Kidney glomerular epithelial cell (primary cell): ENCODE measurements around the gene CHM.
"Not testable (repeated sequence)": the region's sequence is repeated elsewhere in the genome, so short reads cannot be mapped to it uniquely, and the experiment has no call there.

Experiments used
- DNase-seq: peaks from one replicate; lab custom pipeline; 2025; lab: John Stamatoyannopoulos, UW

The CHM gene

DNA sequence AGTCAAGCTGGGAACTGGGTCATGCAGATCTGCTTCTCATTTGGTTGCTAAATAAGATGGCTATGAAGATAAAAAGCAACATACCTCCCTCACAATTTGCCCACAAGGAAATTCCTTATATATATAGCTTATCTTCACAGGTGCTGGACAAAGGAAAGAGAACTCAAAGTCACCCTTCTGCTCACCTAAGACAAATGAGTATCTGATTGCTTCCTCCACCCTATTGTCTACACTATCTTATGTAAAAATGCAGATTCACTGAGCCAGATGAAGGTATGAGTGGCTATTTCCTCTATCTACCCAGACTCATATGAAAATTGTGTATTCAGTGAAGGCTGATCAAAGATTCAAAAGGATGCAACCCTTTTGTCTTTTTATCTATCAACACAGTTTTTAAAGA, 50.8 kb downstream of the CHM start:
- DNase-seq, result no peak

DNA sequence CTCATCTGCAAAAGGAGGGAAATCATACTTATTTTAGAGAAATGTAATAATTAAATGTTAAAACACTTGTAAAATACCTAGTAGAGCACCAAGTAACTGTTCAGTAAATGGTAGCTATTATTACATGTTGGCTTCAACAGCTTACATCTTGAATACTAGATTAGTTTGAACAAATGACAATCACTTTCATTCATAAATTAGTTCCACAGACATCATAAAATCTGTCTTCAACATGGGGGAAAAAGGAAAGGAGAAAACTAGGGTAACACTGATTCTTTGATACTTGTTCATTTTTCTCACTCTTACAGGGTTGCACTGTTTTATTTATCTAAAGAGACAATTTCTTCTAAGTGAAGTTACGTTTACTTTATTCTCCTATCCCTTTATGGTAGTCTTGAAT, 51.7 kb downstream of the CHM start:
- no peak for DNase-seq

DNA sequence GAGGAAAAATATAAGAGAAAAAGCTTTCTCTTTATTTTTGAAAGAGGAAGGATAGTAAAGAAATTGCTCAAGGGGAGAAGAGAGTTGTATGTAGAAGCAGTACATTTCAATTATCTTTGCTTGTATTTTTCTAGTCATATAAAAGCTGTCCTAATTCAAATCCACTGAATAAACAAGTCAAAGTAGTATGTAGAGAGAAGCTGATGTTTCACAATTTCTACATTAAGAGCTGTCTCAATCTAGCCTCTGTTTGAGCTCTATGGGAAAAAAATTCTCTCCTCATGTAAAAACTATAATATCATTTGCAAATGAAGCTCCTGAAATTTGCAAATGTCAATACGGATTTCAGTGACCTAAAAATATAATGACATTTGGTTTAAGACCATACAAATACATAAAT, 52.6 kb downstream of the CHM start:
- no peak for DNase-seq

DNA sequence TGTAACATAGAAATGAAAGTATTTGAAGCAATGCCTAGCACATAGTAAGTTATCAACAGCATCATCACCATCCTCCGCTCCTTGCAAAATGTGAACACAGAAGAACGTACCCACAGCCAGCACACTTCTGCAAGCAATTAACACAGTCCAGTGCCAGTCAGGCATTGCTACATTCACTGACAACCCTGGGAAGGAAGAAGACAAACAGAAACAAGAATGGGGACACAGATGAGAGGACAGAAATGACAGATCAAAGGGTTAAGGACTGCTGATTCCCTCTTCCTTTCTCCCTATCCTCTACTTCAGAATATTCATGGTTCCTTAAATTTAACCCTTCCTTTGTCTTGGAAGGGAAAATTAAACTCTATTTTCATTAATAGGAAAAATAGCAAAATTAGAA, 53.1 kb downstream of the CHM start:
- no peak for DNase-seq

DNA sequence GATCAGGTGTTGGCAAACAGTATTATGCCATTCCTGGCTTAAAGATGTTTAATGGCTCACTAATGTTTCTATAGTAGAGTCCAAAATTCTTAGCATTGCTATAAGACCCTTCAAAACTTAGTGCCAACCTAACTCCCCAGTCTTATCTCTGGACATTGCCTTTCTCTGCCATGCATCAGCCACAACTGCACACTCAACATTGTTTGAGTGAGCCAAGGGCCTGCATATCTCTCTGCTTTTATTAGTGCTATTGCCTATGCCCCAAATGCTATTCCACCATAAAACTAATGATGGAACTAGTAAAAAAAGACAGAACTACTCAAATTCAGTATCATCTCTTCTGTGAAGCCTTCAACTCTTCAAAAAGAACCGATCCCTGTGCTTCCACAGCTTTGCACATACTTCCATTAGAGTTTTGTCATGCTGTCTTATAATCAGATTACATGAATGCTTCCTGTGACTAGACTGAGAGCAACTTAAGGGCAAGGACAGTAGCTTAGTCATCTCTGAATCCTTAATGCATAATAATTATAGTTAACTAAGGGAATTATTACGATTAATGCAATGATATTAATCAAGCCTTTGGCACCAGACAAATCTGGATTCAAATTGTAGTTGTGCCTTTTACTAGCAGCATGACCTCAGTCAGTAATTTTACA, 53.7 kb downstream of the CHM start:
- no peak for DNase-seq

DNA sequence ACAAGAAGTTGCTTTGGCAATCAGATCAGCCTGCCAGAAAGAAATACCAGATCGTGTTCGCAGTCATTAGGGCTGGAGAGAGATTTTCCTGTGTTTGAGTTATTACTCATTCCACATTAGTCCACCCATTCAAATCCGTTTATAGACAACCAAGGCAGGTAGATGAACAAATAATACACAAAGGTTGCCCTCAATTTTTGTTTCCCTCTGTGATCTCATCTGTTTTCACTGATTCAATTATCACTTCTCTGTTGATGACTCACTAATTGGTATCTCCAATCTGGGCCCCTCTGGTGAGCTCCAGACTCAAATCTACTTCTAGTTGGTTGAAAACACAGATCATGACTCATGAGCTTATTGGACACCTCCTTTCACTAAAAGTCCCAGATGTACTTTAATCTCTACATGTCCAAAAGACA, 54.5 kb downstream of the CHM start:
- DNase-seq, result no peak

DNA sequence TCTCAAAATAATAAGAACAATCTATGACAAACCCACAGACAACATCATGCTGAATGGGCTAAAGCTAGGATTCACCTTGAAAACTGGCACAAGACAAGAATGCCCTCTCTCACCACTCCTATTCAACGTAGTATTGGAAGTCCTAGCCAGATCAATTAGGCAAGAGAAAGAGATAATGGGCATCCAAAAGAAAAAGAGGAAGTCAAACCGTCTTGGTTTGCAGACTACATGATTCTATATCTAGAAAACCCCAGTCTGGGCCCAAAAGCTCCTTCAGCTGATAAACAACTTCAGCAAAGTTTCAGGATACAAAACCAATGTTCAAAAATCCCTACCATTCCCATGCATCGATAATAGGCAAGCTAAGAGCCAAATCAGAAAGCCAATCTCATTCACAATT, 59.0 kb downstream of the CHM start:
- DNase-seq, result no peak

DNA sequence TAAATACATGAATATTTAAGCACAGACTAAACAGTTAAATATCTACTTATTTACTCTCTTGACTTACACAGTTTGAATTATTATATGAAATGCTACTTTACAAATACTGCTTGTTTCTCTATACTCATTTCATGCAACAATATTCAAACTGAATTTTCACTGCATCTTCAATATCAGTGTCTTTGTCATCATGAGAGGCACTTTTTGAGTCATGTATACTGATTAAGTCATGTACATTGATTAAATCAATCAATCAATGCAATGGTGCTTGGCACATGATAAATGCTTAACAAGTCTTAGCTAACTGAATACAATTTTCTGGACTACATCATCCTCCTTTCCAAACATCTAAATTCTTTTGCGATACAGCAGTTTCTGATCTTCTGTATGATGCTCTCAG, 67.1 kb downstream of the CHM start:
- no peak for DNase-seq

DNA sequence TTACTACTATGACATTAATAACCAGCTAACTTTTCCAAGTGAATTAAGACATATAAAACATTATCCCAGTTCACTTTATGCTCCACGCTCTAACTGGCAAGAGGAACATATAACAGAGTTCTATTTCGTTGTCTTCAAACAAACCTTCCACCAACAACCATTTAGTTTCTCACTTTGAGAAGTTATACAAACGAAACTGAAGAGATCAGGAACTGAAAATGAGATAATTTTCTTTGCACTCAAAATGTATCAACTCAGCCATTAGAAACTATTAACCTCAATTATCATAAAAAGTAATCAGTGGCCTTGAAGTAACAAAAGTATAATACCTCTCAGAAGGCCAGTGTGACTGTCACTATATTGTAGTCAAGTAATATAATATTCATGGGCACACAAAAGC, 70.1 kb downstream of the CHM start:
- no peak for DNase-seq

DNA sequence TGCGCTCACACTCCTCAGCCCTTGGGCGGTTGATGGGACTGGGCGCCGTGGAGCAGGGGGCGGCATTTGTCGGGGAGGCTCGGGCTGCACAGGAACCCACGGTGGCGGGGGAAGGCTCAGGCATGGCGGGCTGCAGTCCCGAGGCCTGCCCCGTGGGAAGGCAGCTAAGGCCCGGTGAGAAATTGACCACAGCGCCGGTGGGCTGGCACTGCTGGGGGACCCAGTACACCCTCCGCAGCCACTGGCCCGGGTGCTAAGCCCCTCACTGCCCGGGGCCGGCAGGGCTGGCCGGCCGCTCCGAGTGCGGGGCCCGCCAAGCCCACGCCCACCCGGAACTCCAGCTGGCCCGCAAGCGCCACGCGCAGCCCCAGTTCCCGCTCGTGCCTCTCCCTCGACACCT, 75.0 kb downstream of the CHM start:
- not testable (repeated sequence) for DNase-seq

DNA sequence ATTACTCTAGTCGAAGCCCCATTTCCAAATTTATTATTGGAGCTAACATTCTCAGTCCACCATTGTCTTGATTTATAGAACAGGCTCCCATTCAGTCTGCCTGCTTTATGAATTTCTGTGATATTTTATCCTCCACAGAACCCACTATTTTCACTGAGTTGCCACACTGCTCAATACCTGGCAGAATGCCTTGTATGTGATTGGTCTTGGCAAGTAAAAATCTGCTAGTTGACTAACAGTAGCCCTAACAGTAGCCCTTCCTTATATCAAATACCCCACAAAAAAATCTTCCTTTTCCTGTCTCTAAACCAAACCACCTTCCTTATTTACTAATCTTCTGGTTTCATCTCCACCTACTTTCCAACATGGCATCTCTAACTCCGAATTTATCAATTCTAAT, 82.6 kb downstream of the CHM start:
- DNase-seq, result no peak

DNA sequence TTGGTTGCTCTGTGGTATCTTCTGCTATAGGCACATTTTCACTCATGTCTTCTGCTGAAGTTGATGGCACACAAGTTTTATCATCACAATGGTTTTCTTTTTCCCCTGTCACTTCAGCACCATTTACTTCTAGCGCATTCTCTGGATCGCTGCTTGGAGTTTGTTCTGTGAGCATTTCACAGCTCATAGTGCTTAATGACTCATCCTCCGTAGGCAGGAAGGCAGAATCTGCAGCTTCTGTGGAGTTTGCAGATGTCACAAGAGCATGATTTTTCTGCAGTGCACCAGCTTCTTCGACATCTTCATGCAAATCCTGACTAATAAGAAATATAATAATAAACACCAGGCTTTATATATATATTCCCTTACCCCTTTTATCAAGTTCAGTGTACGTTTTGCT, 83.6 kb downstream of the CHM start:
- DNase-seq, result peak; percentile 21

DNA sequence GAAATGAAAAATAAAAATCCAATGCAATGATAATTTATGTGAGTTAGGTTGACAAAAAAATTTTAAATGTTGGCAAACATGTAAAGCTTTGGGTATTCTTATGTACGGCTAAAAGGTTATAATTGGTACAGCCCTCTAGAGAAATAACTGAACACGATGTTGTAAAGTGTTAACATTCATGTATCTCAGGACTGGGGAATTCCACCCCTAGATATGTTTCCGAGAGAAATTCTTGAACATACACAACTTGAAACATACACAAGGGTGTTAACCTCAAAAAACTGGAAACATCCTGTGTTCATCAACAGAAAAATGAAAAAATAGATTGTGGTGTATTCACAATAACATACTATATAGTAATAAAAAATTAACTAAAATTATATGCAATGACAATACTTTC, 91.8 kb downstream of the CHM start:
- no peak for DNase-seq

DNA sequence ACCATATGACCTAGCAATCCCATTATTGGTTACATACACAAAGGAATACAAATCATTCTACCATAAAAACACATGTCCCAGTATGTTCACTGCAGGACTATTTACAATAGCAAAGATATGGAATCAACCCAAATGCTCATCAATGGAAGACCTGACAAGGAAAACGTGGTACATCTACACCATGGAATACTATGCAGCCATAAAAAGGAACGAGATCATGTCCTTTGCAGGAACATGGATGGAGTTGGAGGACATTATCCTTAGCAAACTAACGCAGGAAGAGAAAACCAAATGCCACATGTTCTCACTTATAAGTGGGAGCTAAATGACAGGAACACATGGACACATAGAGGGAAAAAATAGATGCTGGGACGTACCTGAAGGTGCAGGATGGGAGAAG, 102.6 kb downstream of the CHM start:
- DNase-seq, result not testable (repeated sequence)

DNA sequence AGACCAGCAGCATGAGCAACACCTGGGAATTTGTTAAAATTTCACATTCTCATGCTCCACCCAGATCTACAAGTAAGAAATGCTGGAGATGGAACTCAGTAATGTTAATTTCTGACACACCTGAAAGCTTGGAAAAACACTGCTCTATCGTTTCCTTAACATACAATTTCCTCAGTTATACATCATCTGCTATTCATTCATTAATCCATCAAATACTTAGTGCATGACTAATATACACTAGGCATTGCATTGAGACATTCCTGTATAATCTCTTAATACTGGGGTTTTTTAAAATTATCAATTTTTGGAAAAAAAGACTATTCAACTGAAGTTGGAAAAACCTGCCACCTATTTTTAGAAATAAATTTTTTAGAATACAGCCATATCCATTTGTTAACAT, 106.1 kb downstream of the CHM start:
- peak; percentile 0 for DNase-seq

DNA sequence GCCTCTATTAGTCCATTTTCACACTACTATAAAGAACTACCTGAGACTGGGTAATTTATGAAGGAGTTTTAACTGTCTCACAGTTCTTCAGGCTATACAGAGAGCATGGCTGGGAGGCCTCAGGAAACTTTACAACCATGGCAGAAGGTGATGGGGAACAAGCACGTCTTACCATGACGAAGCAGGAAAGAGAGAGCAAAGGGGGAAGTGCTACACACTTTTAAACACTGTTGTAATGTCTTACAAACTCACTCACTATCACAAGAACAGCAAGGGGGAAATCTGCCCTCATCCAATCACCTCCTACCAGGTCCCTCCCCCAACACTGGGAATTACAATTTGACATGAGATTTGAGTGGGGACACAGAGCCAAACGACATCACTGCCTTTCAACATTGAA, 107.4 kb downstream of the CHM start:
- DNase-seq, result not testable (repeated sequence)

DNA sequence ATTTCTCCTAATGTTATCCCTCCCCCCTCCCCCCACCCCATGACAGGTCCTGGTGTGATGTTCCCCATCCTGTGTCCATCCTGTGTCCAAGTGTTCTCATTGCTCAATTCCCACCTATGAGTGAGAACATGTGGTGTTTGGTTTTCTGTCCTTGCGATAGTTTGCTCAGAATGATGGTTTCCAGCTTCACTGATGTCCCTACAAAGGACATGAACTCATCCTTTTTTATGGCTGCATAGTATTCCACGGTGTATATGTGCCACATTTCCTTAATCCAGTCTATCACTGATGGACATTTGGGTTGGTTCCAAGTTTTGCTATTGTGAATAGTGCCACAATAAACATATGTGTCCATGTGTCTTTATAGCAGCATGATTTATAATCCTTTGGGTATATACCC, 113.0 kb downstream of the CHM start:
- DNase-seq, result not testable (repeated sequence)

DNA sequence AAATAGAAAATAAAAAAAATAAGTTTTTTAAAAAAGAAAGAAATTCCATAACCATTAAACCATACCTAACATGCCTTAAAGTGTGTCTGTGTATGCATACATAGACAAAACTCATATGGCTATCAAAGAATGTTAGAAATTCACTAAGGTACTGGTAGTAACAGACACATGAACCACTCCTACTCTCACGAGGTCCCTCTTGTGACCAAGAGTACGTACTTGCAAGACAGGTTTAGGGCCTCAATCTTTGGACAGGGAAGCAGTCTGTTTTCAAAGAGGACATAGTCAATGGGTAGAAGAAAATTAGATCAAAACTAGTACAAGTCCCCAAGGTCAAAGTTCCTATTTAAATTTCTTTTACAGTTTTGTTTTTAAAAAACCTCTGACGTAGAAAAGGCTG, 117.3 kb downstream of the CHM start:
- DNase-seq, result no peak

DNA sequence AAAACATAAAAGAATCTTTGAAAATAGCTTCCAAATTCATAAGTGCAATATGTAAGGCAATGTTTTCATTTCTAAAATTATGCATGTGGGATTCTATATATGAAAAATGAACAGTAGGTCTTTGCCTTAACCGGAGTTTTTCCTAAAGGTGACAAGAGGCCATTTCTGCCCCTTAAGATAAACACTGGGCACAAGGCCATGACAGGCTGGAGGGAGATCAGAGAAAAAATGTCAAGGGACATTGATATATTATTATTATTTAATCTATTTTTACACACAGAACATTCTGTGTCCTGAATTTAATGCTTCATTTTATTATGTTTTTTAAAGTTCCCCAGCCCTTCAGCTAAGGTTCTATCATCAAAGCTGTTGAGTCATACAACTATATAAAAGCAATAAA, 118.8 kb downstream of the CHM start:
- DNase-seq, result no peak

DNA sequence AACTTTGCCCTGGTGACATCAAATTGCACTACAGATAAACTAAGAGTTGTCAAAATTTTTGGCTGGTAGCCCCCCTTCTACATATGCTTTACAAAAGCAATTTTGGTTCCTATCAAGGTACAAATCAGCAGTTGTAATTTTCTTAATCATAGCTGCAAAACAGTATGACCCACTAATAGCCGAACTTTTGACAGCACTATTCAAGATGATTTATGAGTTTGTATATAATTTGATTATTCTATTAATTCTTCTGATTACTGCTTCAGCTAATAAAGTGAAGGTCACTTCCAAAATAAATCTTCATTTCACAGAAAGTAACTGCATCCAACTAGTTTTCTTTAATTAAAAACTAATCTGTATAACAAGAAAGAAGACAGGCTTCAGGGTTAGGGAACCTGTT, 119.6 kb downstream of the CHM start:
- DNase-seq, result no peak

DNA sequence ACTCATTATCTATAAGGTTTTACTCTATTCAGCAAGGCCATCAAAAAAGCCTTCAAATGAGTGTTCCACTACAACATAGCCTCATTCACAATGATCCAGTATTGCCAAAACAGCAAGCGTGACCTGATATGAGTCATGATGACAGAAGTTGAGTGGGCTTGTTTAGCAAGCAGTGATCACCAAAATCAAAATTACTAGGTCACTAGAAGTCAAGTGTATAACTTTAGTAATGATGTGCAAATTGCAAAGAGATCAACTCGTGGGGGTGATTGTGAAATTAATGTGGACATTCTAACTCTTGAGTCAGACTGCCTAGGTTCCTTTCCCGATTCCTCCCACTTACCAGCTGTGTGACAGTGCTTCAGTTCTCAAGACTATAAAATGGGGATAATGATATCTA, 124.5 kb downstream of the CHM start:
- DNase-seq, result no peak

DNA sequence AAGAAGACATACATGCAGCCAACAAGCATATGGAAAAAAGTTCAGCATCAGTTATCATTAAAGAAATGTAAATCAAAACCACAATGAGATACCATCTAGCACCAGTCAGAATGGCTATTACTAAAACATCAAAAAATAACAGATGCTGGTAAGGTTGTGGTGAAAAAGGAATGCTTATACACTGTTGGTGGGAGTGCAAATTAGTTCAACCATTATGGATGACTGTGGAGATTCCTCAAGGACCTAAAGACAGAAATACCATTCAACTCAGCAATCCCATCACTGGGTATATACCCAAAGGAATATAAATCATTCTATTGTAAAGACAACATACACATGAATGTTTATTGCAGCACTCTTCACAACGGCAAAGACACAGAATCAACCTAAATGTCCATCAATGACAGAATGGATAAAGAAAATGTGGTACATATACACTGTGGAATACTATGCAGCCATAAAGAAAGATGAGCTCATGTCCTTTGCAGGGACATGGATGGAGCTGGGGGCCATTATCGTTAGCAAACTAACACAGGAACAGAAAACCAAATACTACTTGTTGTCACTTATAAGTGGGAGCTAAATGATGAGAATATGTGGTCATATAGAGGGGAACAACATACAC, 130.6 kb downstream of the CHM start:
- not testable (repeated sequence) for DNase-seq

DNA sequence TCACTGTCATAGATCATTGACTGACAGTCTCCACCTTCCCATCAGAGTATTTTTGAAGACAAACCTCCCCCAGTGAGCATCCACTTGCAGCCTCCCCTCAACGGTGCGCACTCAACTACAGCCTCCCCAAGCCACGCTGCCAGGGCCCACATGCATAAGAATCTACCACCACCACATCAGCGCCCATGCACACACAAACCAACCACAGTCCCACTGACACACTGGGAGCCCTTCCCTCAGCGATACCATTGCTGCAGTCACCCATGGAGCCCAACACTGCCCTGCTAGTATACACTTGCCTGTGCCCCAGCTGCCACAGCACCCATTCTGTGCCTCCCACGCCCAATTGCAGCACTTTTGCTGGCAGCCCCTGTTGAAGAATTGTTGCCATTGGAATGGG, 132.9 kb downstream of the CHM start:
- no peak for DNase-seq

DNA sequence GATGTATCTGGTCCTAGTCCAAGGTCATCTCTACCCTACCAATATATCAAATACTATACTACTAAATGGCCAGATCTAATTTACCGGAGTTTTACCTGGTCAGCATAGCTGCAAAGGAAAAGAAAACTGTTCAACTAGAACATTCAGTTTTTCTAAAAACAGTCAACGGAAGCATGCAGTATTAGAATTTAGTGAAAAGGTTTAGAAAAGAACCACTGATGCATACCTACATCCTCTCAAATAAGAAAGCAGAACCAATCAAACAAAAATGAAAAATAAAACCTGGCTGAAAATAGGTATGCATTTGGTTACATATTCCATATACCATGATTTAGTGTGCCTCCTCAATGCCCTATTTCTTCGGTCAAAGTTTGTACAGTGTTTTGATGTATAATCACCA, 140.0 kb downstream of the CHM start:
- DNase-seq, result no peak
